VCaP (cell line): Measurements from ENCODE around the gene SLC15A4.
A peak's percentile ranks its signal among the peaks of the same experiment; 100 is the strongest.

ENCODE experiments used
- H3K27ac ChIP-seq: fragments of 450-650 bp; 2 replicates; pipeline ENCODE4 v1.5.1; 2017
- CTCF ChIP-seq: fragments of 450-650 bp; conservative IDR thresholded peaks from 2 replicates; pipeline ENCODE4 v1.5.1; 2017; ENCODE audit warnings: mild to moderate bottlenecking, moderate library complexity

Gene SLC15A4

GRCh38 chr12:128800606-128801005, 23.2 kb downstream of the SLC15A4 start:
- H3K27ac ChIP-seq: no peak overlapping the region
- TF ChIP-seq CTCF: no peak

DNA sequence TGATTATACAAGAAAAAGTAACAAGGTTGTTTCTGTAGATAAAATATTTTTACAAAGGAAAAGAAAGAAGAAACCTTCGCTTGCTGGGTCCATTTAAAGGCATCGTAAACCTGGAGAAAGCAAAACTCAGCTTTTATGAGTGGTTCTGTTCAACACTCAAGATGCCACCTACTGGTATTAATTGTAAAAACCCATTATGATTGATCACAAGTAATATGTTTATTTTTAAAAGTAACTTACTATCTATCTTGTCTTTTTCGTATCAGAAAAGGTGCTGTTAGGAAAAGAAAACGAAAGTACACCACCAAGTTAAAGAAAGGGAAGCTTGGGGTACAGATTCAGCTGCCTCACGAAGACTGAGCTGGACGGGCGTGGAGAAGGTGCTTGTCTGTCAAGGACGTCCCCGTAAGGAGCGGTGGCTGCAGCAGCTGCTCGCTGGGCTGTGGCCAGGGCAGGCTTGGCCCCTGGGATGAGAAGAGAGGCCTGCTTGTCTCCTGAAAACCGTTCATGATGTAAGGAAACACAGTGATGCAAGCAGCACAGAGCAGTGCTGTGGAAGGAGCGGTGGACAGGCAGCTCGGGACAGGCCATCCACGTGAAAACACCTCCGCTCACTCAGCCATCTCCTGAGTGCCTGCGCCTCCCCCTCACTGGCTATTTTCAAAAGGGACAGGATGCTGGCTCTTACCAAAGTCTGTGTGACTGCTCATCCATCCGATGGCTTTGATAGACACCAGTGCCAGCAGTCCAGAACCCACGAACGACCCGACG, 25.0 kb downstream of the SLC15A4 start:
- no peak overlapping the region for H3K27ac ChIP-seq
- TF ChIP-seq CTCF: peak; percentile 67

DNA sequence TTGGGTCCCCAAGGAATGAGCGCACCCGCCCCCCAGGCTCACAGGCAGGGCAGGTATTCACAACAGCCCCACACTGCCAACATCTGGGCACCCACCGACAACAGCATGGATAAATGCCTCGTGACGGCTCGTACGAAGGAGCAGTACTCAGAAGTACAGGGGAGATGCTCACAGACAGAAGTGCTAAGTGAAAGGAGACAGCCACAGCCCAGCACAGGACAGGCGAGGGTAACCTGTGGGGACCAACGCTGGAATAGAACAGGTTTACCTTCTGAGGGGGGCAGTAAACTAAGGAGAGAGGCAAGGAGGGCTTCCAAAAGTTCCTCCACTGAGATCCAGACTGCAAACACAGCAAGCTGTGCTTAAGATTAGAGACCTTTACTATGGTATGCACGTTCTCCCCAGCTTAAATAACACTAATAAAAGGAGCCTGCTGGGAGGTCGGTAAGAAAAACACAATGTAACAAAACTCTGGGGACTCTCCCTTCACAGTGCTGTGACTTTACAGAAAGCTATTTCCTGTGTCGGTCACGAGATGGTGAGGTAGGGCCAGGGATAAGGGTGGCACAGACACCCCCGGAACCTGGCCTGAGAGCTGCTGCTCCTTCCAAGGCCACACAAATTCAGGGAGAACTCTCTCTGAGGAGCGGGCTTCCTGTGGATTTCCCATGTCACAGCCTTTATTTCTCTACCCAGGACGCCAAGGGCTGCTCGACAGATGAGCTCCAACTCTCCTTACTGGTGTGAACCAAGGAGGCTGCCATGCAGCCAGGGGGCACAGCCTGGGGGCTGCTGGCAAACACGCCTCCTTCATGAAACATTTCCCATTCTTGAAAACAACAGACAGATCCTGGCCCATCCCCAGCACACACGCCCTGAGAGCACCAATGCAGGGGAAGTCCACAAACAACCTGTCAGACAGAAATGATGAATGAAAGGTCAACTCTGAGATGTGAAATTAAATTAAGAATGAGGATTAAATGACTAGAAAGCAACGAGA, 26.3 kb downstream of the SLC15A4 start:
- TF ChIP-seq CTCF: no peak
- no peak overlapping the region for H3K27ac ChIP-seq

DNA sequence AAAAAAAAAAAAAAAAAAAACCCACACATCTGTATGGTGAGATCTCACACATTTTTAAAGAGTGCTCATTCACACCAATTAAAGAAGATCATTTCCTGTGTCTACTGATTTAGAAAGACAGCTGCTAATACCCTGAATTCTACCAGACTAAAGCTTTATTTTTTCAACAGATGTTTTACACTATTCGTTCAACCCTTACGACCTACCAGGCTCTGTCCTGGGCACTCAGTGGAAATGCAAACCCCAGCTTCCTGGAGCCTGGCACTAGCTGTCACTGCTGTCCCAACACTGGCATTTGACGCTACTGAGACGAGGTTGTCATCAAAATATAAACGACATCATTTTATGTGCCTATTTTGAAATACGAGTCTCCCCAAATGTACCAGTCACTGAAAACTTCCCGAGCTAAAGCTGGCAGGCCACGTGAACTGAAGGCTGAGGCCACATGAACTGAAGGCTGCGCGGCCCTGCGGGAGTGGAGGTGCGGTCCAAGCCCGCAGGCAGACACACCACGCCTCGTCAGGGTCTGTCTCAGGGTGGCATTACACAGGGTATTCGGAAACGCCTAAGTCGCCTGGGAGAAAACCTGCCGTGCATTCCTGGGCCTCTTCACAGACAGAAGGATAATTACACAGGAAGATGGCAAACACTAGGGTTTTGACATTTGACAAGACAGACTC, 27.2 kb downstream of the SLC15A4 start:
- H3K27ac ChIP-seq: no peak overlapping the region

GRCh38 chr12:128795530-128796361, 28.0 kb downstream of the SLC15A4 start:
- TF ChIP-seq CTCF: no peak
- no peak overlapping the region for H3K27ac ChIP-seq

More for the DNA sequence above, 27.2 kb downstream of the SLC15A4 start:
- TF ChIP-seq CTCF: no peak

- no peak for TF ChIP-seq CTCF
- no peak overlapping the region for H3K27ac ChIP-seq
These were observed 28.9 kb downstream of the SLC15A4 start for GRCh38 chr12:128794661-128795529.
